Stimulated activated CD8-positive, alpha-beta memory T cell treated with anti-CD3 and anti-CD28 coated beads, Interleukin-12 subunit alpha, Interleukin-12 subunit beta, amount 100 ng/mL, for 24 hours (primary cell): ENCODE data around the gene AKIRIN2.

ENCODE experiments used
- DNase-seq: peaks from one replicate; pipeline ENCODE4 v3.0.0-alpha.2; 2020; ENCODE audit errors: extremely low read depth

Gene AKIRIN2

DNA sequence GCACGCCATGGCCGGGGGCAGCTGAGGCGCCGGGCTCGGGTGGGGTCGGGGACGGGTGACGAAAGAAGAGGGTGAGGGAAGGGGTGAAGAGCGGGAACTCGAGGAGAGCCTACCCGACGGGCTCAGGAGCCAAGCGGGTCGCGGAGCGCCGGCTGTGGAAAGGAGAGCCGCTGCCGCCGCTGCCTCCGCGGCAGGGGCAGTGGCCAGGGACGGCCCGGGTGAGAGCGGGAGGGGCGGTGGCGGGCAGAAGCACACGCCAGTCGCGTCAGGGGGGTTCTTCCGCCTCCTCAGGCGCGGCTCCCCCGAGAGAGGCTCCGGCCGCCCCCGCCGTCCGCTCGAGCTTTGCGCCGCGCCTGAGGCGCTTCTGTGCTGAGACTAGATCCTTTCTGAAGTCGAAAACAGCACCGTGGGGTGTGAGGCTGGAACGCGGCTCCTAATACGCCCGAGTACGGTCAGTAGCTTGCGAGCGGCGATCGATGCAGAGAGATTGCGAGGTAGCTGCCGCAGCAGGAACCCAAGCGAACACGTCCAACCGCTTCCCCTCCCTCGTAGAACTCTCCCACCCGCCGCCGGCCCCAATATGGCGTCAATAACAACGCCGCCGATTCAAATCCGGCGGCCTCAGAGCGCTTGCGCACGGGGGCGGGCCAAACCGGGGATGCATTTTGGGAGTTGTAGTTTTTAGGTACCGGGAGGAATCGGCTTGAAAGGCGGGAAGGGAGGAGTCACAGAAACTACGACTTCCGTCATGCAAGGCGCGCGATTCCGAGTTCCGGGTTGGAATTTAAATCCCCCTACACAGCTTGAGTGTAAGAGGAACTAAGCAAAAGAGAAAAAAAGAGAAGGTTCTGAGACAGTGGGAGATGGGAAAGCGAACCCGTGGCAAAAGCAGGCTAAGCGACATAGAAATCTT lies at the start of gene AKIRIN2:
Gene AKIRIN2 (minus strand): TSS at position 558 of the 913 bp plus-strand sequence. CDS start 549 bp downstream, at position 9.
- peak; percentile 90 for DNase-seq

DNA sequence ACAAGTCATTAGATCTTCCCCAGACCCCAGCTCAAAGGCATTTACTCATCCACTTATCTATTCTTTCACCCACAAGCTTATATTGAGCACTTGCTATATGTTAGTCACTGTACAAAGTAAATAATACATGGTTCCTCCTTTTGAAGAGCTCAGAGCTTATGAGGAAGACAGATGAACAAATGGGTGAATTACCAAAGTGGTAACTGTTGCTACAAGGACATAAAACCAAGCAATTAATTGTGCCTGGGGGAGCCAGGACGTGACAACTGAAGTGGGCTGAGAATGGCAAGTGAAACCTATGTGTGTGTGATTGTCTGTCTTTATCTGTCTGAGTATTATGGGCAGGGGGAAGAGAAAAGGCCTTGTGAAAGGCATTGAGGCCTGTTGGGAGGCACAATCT lies 45.6 kb upstream of the AKIRIN2 start:
- DNase-seq: no peak

DNA sequence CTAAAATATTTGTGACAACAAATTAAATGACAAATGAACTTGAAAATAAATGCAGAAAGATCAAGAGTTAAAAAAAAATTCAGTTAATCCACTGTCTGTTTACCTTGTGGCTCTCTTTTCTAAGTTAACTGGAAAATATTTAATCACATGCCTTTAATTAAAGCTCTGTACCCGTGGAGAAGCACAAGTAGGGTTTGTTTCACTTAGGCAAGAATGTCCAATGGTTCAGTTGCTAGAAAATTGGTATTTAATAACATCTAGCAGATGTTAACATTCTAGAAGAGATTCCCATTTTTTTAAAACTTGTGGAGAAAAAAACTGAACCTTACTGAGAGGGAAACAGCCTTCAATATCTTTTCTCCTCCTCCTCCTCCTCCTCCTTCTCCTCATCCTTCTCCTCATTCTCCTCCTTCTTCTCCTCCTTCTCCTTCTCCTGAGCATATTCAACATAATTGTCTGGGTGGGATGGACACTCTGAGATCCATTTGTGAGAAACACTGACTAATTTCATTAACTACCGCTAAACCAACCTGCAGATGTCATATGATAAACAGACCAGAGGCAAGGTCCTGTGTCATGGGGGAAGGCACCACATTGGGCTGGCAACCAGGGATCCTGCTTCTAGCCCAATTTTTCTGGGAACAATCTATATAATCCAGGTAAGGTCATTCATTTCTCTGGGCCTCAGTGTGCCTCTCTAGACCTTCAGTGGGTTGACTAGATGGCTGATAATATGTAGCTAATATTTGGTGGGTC lies 44.1 kb upstream of the AKIRIN2 start:
- no peak for DNase-seq

DNA sequence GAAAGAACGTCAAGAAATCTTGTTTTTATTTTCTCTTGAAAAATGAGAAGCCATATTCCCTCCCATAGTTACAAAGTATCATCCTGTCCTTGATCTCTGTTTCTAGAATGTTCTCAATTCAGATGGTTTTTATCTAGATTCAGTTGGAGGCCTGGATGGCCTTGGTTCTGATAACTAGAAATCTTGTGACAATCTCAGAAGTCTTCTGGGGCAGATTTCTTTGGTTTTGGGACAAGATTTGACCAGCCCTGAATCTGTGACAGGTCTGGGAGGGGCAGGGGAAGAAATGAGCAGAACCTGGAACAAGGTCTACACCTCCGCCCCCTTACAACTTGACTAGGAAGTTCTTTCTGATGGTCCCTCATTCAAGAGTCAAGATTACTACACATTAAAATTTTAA lies 41.4 kb upstream of the AKIRIN2 start:
- DNase-seq: no peak

DNA sequence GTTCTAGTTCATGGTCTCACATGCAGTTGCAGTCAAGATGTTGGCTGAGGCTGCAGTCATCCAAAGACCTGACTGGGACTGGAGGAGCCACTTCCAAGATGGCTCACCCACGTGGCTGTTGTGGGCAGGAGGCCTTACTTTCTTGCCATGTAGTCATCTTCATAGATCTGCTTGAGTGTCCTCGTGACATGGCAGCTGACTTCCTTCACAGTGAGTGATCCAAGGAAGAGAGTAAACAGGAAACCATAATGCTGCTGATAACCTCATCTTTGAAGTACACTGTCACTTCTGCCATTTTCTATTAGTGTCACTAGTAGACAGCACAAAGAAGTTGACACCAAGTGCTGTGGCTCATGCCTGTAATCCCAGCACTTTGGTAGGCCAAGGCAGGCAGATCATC lies 40.1 kb upstream of the AKIRIN2 start:
- DNase-seq: no peak

DNA sequence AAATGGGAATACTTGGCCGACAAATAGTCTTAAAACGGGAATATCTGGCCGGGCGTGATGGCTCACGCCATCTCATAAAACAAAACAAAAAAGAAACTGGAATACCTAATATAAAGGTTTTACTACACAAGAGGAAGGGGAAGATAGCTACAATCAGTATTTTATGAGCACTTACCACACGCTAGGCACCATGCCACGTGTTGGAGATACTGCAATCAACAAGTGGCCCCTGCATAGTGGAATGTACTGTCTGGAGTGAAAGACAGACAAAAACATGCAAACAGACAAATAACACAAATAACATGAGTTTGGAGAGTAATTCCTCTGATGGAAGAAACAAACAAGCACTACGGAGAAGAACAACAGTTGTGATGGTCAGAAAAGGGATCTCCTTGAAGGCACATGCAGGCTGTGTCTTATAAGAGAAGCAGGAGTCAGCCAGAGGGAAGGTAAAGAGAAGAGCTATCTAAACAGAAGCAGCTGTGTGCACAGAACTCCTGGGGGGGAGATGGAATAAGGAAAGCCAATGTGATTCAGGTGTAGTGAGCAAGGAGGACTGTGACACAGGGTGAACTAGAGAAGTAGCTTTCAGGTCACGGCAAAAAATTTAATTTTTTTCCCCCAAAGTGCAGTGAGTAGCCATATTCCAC lies 39.1 kb upstream of the AKIRIN2 start:
- no peak for DNase-seq

DNA sequence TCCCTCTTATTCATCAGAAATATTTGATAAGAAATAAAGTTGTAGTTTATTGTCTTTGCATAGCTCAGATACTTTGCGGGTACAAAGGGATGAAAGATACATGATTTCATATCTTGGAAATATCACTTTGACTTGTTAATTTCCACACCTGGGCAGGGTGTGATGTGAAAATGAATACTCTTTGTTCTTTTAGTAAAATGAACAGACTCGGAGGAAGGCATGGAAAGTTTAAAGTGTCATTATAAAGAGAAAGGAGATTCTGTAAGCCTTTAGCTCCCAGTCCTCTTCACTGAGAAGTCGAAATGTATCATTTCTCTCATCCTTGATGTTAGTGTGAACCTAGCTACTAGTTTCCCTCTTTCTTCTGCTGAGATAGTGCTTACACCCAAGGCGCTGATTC lies 36.7 kb upstream of the AKIRIN2 start:
- no peak for DNase-seq

DNA sequence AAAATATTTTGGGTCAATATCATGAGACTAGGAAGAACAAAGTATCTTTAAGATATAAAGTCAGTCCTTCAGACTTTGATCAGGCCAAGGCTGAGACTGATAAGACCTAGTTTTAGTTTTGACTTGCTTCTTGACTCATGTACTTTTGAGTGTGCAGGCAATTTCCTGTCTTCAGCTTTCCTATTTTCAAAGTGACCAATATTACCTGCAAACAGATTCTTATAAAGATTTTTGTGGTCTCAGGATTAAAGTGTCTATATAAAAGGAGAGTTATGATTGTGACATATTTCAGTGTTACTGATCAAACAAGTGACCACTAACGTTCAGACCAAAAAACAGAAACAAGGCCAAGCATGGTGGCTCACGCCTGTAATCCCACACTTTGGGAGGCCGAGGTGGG lies 36.0 kb upstream of the AKIRIN2 start:
- no peak for DNase-seq

DNA sequence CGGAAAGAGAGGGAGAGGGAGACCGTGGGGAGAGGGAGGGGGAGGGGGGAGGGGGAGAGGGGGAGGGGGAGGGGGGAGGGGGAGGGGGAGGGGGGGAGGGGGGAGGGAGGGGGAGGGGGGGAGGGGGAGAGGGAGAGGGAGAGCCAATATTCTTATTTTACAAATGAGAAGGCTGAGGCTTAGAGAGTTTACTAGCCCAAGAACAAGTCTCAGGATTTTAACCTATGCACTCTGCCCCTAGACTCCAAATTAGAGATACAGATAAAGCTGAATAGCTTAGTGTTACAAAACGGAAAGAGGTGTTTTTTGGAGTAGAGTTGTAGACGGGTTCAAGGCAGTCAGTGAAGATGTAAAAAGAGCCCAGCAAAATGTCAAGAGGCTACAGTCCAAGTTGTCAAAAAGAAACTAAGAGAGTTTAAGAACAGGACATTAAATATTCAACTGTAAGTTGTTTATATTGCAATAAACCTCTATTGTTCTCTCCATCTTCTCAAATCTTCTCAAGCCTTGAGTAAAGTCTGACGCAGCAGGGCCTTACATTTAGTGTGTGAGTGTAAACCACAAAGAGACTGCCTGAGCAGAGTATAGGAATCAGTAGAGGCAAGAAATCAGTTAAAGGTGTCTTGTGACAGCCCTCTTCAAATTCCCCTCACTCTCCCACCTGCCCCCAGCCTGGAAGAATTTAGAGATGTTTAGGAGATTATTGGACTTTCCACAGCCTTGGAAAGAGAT lies 34.9 kb upstream of the AKIRIN2 start:
- DNase-seq: no peak

DNA sequence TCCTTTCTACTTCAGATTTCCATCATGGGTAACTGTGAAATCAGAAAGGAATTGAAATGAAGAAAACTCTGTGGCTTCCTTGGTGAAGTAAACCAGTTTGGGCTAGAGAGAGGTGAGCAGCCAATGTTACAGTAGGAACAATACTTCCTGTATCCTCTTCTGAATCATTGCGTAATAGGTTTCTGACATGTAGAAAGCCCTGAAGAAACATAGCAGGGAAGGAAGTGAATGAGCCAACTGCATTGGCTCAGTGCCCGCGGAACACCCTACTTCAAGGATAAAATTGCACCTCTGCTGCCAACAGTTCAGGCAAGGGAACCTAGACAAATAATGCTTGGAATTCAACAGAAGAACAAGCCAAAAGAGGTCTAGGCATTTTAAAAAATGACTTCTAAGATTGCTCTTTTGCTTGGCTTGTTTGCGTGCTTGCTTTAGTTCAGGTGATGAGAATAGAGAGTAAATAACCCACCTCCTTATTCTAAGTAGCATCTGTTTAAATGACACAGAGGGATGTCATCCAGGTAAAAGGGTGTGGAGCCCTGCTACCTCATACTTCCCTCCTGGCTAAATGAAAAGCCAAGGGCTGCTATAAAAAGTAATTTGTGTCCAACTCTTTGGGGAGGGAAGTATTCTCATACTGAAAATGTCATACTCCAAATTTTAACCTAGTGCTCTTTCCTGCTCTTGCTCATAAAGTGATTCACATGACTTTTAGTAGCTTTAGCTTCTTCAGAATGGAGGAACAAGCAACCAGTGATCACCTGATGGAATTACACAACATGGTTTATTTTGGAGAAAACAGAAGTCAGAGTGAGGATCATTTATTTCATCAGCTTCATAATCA lies 30.0 kb upstream of the AKIRIN2 start:
- no peak for DNase-seq

DNA sequence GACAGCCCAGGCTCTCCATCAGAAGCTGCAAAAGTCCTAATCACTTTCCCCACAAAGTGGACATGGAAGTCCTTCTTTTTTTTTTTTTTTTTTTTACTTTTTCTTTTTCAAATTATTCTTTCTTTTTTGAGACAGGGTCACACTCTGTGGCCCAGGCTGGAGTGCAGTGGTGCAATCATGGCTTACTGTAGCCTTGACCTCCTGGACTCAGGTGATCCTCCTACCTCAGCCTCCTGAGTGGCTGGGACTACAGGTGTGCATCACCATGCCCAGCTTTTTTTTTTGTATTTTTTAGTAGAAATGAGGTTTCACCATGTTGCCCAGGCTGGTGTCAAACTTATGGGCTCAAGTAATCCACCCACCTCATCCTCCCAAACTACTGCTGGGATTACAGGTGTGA lies 29.0 kb upstream of the AKIRIN2 start:
- DNase-seq: no peak

DNA sequence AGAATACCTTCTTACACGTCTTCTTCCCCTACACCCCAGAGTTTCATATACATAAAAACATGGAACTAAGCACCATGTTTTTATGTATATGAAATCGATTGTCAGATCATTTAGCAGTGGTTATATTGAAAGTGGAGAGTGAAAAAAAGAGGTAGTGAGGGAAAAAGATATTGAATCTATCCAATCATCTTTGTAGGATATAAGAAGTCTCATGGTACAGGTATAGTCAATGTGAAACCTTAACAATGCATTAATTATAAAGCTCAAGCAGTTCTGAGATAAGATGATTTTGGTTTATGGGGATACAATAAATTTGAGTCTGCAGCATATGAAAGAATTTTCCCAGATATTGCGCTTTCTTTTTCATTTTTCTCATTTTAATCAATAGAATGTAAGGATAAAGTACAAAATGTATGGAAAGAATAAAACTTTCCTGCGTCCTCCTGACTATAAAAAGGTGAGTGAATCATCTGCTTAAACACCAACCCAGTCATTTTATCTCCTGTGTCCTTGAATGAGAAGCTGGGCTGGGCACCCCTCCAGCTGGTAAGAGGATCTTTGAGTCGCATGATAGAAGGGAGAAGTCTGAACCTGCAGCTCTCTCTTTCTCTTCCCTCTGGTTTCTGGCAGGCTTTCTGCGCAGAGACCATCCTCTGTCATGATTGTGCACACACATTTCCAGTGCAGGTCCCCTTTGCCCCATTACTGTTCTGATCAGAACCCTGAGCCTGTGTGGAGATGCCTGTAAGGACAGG lies 28.1 kb upstream of the AKIRIN2 start:
- DNase-seq: no peak

DNA sequence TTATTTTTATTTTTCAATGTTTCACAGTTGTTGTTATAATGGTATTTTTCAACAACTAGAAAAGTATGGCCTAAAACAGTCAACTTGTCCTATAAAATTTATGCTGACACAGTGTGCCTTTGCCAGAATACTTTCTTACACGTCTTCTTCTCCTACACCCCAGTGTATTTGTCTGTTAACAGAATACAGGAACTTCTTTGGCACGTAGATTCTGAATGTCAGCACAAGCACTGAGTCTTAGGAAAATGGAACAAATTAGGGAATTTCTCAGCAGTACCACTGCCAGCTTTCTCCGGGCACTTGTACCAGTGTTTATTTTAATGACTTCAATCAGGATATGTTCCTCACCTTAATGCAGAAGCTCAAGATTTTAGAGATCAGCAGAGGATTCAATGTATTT lies 26.7 kb upstream of the AKIRIN2 start:
- no peak for DNase-seq

DNA sequence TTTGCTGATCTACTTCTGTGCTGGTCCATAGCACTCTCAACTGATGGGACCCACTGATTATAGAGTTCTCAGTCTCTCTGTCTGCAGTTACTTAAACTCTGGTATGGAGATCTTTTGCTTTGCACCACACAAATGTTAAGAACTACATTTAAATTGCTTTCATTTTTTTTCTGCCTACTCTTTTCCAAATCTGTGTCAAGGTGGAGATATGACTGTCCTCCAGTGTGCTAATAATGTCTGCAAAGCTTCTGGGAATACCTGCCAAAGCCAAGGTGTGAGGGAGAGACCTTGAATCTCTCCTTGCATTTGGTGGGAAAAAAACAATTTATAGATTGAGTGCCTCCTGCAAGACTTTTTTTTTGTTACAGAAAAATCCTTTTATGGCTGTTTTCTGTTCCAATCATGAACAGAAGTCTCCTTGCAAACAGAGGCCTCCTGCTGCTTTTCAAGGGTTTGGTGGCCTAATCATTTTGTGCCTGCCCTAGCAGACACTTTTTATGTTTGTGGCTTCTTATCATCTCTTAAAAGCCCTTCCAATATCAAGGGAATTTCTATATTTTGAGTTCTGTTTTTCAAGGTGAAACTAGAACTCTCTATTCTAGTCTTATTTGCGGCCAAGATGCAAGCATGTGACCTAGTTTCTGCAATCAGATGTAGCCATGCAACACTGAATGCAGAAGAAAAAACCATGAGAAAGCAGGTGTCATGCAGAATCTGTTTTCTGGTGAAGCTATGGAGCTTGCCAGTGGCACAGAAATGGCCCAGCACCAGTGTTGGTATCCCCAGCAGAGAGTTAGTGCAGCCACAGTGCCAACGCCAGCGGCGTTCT lies 23.2 kb upstream of the AKIRIN2 start:
- DNase-seq: no peak

DNA sequence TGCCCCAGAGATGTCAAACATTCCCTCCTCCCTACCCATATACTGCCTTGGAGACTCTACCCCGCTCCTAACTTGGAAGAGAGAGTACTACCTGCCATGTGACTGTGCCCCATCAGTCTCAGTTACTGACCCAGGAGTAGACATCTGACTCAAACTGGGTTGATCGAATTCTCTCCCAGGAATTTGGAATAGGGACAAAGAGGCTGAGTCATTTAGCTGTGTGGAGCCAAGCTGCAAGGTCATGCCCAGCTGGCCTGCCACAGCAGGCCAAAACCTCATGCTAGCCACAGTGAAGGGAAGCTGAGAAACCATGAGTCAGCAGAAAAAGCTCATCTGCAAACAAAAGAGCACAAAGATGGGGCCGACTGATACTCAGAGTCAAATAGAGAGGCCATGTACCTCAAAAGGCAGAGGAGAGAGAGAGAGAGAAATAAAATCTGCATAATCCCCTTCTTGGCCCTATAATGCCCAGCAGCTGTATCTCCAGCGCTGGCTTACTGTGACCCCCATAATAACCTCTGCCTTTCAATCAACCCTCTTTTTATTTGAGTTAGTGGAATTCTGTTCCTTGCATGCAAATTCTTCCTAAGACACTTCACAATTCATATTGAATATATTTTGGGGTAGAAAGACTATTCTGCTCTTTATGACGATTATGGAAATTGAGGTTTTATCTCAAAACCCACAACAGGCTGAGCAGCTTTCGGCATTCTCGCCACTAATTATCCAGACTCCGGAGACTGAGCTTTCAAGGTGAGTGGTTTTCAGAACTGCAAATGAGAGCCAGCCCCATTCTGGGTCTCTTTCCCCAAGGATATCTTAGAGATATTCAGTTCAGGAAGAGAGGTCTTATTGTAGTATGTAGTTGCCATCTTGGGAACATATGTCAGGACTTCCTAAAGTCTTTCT lies 21.4 kb upstream of the AKIRIN2 start:
- no peak for DNase-seq

DNA sequence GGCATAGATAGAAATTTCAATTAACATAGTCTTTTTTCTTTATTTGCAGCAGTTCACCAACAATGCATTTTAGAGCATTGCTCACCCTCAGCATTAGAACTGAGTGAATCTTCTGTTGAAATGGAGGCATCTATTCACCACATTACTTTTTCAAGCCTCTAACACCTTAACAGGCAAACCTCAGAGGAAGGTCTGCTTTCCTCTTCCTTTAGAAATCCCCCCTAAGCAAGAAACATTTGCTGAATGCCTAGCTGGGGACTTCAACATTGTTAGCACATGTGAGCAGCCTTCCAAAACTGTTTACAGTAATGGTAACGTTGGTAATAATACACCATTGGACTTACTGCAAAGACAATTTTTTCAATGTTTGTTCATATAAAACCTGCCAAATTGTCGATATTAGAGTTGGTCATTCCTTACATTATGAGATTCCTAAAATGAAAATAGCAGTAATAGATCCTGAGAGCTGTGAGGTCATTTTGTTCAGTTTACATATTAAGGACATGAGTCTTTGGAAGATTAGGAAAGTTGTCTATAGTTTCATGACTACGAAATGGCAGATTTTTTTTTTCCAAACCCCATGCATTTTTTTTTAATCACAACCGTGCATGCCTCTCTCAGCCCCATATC lies 20.6 kb upstream of the AKIRIN2 start:
- DNase-seq: no peak

DNA sequence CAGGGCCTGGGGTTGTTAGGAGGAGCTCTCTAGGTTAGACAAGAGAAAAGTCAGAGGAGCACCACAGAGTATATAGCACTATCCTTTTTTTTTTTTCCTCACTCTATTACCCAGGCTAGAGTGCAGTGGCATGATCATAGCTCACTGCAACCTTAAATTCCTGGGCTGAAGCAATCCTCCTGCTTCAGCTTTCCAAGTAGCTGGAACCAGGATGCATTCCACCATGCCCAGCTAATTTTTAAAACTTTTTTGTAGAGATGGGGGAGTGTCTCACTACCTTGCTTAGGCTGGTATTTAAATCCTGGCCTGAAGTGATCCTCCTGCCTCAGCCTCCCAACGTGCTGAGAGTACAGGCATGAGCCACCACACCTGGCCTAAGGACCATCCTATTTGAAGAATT lies 19.3 kb upstream of the AKIRIN2 start:
- DNase-seq: no peak
